OCI-M1 (cell line): ENCODE data around the gene KCNQ1.

ENCODE experiments used
- DNase-seq: peaks from one replicate; lab custom pipeline; 2025; lab: John Stamatoyannopoulos, UW

KCNQ1 gene

GRCh38 chr11:2825889-2826678, 381.3 kb downstream of the KCNQ1 start:
- no peak for DNase-seq

DNA sequence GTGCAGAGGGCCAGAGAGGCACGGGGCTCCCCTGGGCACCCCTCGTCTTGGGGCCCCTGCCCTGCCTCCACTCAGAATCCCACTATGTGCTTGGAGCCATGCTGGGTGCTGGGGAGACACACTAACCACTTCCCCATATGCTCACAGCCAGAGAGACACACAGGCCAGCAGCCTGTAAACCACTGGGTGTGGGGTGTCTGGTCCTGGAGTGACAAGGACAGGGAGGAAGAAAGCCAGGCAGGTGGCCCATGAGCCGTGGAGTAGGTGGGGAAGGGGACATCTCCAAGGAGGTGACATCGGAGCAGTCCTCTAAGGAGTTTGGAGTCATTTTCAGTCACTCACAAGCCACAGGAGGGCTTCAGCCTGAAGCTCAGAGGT, 381.9 kb downstream of the KCNQ1 start:
- no peak for DNase-seq

DNA sequence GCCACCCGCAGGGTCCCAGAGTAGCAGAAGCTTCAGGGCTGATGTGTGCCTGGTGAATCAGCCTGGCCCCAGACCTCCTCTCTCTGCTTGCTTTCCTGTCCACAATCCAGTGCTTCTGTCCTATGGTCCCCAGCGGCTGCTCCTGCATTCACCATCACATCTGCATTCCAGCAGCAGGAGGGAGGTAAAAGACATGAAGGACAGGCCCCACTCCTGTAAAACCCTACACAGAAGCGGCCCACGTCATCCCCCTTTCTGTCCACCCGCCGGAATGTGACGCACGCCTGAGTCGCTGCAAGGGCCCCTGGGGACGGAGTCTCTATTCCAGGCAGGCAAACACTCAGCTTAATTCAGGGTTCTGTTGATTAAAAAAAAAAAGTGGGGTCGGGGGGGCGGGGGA, 382.4 kb downstream of the KCNQ1 start:
- DNase-seq, result no peak

DNA sequence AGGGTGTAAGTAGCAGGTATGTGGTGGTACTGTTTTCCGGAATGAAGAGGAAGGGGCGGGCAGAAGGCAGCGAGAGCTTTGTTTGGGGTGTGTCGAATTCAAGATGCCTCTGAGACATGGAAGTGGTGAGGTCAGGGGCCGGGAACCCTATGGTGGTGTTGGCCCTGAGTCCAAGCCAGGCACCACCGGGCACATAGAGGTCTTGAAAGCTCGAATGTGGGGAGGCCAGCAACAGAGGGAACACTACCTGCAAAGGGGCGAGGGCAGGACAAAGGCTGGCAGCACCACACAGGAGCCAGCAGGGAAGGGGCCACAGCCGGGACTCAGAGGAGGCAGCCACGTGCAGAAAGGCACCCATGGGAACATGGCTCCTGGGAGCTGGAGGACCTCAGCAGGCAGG, 383.0 kb downstream of the KCNQ1 start:
- DNase-seq, result no peak

- no peak for DNase-seq
These were observed 383.9 kb downstream of the KCNQ1 start for GRCh38 chr11:2828585-2829330.

DNA sequence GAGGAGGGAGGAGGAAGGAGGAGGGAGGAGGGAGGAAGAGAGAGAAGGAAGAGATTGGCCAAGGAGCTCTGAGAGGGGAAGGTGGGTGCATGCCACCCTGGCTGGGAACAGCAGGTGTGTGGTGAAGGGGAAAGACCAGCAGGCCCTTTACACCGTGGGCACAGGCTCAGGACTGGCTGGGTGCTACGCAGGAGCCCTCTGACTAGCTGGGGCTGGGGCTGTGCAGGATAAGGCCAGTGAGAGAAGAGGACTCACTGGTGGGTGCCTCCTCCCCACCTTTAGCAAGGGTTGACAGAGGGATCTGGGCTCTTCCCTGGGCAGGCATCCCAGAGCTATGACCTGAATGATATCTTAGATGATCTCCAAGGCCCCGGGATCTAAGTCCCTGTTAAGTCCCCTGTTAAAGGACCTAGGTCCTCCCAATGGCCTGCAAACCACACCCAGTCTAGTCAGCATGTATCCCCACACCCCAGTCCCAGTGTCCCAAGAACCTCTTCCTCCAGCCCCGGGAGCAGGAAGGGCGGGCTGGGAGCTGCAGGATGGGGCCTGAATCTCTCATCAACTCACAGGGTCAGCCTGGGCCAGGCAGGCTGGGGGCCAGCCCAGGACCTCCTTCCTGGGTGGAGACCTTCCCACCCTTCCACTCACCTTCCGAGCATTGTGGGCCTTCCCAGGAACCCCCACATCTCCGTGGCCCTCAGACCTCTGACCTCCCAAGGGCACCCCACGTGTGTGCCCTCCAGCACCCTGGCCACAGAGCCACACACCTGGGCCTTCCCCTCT, 385.4 kb downstream of the KCNQ1 start:
- no peak for DNase-seq

DNA sequence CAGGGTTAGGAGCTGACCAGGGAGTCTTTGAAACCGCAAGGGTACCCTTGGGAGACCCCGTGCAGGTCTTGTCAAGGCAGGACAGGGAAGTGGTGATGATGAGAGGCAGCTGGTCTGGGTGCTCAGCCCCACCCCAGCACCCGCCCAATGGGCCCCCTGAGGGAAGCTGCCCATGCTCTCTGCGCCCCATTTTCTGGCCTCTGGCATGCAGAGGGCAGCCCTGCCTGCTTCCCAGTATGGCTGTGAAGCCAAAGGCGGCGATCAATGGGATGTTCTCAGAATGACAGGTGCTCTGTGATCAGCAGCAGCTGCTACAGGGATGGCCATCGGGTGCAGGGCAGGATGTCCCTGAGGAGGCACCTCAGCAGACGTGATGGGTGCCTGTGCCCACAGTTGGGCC, 386.1 kb downstream of the KCNQ1 start:
- no peak for DNase-seq

DNA sequence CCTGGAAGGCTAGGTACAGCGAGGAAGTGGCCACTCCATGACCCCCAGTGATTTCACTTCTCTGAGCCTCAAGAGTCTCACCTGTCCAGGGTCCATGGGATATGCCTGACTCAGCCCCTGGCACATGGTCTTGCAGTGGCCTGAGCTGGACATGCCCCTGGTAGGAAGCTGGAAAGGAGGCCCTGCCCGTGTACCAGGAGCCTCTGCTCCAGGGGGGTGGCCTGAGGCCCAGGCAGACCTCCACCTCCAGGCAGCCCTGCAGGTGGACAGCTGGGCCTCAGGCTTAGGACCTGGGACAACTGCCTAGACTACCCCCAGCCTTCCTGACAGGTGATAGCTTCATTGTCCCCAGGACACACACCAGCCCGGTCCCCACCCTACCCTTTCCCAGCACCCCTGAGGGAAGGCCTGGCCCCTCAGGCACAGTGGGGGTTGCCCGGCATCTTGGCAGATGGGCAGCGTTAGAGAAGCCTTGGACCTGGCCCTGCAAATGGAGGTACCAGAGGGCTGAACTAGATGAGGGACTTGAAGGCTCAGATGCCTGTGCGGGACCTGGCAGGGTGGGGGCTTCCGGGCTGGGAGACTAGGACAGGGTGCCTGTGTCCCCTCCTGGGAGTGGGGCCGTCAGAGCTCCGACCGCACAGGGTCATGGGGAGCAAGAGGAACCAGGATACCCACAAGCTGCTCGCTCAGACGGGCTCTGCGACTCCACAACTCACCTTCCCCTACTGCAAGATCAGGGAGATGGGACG, 387.1 kb downstream of the KCNQ1 start:
- no peak for DNase-seq

- DNase-seq, result no peak
These were observed 387.8 kb downstream of the KCNQ1 start for GRCh38 chr11:2832533-2833020.

GRCh38 chr11:2833051-2833715, 388.4 kb downstream of the KCNQ1 start:
- no peak for DNase-seq

DNA sequence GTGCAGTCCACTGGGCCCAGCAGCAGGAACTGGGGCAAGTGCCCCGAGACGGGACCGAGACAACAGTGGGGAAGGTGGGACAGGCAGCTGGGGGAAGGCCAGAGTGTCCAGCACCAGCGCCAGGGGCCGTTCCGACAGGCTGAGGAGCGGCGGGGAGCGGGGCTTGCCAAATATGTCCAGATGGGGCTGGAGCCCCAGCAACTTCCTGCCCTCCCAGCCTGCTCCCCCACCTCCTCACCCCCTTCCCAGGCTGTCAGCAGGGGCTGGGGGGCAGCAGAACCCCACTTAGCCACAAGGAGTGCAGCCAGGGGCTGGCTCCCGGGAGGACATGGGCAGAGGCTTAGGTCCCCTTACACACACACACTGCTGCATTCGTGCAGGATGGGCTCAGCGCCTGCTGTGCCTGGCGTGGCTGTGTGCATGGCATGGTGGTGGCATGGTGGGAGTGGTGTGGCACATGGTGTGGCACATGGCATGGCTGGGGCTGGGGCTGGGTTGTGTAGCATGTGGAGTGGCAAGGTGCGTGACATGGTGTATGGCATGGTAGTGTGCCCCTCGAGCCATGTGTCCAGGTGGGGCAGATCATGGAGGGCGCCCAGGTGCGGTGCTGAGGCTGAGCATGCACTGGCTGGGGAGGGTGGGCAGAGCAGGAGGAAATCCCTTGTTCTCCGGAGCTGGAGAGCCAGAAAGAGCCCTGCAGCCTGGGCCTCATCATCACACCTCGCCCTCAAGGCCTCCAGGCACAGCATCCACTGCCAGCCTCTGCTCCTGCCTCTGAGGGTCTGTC, 389.1 kb downstream of the KCNQ1 start:
- DNase-seq, result no peak

DNA sequence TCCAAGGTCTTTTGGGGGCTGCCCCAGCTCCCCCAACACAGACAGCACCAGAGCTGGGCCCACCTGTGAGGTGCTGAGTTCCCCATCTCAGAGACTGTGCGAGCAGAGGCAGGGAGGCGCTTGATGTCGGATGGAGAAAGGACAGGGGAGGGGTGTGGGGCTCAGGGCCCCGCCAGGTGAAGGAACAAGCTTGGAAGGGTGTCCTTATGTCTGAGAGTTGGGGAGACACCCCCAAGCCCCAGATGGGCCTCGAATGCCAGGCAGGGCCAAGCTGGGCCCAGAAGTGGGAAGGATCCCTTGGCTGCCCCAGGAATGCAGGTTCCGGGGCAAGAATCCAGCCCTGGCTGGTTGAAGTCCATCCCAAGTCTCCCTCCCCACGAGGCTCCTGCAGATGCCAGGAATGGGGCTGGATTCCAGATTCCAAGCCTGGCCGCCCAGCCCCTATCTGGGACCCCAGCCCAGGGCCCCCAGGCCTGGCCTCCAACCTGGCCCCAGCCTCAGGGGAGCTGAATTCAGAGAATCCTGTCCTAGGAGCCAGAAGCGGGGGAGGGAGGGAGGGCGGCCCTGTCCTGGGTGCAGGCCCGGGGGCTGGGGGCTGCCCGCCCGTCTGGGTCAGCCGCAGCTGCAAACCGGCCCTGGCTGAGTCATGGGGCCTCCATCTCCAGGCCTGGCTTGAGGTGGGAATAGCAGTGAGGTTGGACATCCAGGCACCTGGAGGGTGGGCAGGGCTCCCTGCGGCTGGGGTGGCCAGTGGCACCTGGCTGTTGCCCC, 389.9 kb downstream of the KCNQ1 start:
- DNase-seq, result no peak

- no peak for DNase-seq
These were observed 390.5 kb downstream of the KCNQ1 start for GRCh38 chr11:2835296-2835695.

GRCh38 chr11:2835751-2836150, 390.9 kb downstream of the KCNQ1 start:
- DNase-seq, result no peak

DNA sequence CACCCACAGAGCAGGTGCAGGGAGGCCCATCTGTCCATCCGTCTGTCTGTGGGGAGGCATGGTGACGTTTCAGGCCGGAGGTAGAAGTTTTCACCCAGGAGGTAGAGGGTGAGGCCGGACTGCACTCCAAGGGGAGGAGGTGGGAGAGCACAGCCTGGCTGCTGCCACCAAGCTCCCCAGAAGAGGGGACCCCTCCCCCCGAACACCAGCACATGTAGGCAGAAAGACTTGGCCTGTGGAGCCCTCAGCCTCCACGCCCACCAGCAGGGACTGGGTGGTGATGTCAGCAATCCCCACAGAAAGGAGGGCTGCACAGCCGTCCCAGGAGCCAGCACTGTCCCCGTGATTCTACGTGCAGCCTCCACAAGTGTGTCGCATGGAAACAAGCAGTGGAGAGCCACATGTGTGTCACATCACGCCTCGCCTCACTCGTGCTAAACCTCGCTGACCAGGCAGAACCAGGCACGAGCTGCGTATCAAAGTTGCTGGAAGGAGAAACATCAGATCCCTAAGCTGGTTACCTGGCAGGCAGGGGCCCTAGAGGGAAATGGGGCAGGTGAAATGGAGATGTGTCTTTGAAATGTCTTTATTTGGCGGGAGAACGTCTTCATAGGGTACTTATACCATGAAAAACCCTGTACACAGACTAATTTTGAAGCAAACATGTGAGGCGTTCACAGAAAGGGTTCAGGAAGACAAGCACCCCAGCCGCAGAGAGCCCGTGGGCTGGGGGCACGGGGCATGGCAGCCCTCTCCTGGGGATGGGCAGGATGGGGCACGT, 391.7 kb downstream of the KCNQ1 start:
- DNase-seq, result no peak

GRCh38 chr11:2837096-2837601, 392.3 kb downstream of the KCNQ1 start:
- peak; percentile 41 for DNase-seq

GRCh38 chr11:2837651-2838050, 392.8 kb downstream of the KCNQ1 start:
- no peak for DNase-seq

DNA sequence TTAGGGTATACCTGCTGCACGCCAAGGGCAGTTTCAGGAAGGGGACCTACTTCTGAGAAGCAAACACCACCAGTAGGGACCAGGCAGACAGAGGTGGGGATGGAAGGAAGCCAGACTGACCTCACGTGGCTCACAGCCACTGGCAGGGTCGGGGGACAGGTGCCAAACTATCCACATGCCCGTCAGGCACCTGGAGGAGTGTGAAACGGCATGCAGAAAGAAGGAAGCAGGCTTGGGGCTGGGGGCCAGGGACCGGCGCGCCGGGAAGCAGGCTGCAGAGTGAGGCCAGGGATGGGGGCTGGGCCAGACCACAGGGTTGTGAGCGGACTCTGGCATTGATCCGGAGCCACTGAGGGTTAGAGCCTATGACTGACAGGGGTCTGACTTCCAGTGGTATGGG, 393.3 kb downstream of the KCNQ1 start:
- DNase-seq, result no peak
